ENCODE results near the gene BIRC2. TPM values are rescaled to one million over a fixed set of nuclear protein-coding genes. Genes with fewer than 3 reads are reported as not detected.
"Not testable (repeated sequence)": the region's sequence is repeated elsewhere in the genome, so short reads cannot be mapped to it uniquely, and the experiment has no call there.

Gene BIRC2
- 28.4 TPM for polyA plus RNA-seq

DNA sequence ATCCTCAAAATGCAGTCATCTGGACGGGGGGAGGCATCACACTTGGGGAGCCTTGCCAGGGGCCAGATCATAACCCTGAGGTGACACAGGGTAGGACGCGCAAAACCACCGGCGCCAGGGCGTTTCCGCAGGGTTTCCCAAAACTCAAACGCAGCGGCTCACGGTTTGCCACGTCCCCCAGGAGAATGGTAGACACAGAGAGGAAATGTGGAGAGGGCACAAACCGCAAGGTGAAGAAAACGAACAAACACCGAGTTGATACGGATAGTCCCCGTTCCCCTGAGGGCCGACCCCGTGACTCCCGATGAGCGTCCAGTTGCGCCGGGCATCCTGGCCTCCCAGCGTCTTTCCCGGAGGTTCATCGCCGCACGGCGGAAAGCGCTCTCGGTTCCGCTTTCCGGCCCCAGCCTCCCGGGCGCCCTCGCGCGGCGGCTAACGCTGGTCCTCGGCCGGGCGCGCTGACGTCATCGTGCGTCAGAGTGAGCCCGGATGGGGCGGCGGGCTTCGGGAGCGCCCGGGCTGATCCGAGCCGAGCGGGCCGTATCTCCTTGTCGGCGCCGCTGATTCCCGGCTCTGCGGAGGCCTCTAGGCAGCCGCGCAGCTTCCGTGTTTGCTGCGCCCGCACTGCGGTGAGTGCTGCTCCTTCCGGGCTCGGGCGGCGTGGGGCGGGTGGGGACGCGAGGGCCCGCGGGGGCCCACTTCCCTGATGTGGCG, at the start of gene BIRC2:
Gene BIRC2 (plus strand): TSS at position 467 of the 714 bp plus-strand sequence. CDS start 2,641 bp downstream, outside the sequence.
- peak within 1 kb of the TSS; percentile 93 to 99 (median 98) for H3K4me3 Mint-ChIP-seq
- H3K36me3 Mint-ChIP-seq = peaks cover 1% of the 10 kb centered on the region
- H3K27me3 Mint-ChIP-seq = no peaks in the 10 kb centered on the region
- peak within 1 kb of the TSS; percentile 98 to 100 (median 99) for H3K27ac Mint-ChIP-seq
- H3K9me3 Mint-ChIP-seq = peaks cover 0 to 1% (median 0%) of the 10 kb centered on the region in 3 donors
- peaks cover 27 to 36% (median 28%) of the 10 kb centered on the region in 3 donors for H3K4me1 Mint-ChIP-seq

DNA sequence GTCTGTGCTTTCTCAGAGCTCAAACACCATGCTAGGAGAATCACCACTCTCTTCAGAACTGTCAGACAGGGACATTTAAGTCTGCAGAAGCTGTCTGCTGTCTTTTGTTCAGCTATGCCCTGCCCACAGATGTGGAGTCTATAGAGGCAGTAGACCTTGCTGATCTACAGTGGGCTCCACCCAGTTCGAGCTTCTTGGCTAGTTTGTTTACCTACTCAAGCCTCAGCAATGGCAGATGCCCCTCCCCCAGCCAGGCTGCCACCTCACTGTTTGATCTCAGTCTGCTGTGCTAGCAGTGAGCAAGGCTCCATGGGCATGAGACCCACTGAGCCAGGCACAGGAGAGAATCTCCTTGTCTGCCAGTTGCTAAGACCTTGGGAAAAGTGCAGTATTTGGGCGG, 46.2 kb upstream of the BIRC2 start:
- peak overlapping the region; percentile 38 to 70 (median 56) for H3K4me3 Mint-ChIP-seq
- H3K27me3 Mint-ChIP-seq, H3K36me3 Mint-ChIP-seq: not testable (repeated sequence)
- peaks cover 40 to 68% (median 62%) of the 10 kb centered on the region in 3 donors for H3K4me1 Mint-ChIP-seq
- peaks cover 6 to 19% (median 10%) of the 10 kb centered on the region in 3 donors for H3K9me3 Mint-ChIP-seq
- peak overlapping the region; percentile 40 to 80 (median 57) for H3K27ac Mint-ChIP-seq

DNA sequence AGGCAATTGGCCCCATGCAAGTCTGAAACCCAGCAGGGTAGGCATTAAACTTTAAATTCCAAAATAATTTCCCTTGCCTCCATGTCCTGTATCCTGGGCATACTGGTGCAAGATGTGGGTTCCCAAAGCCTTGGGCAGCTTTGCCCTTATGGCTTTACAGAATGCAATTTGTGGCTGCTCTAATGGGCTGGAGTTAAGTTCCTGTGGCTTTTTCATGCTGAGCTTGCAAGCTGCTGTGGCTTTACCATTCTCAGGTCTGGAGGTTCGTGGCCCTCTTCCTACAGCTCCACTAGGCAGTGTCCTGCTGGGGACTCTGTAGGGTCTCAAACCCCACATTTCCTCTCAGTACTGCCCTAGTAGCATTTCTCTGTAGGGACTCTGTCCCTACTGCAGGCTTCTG, 44.8 kb upstream of the BIRC2 start:
- Mint-ChIP-seq H3K4me1 (peaks cover 46 to 77% (median 71%) of the 10 kb centered on the region in 3 donors), H3K36me3 (peaks cover 2% of the 10 kb centered on the region), H3K4me3 (no peak overlapping the region), H3K27ac (peak overlapping the region in 1 of 3 donors; percentile 57), H3K27me3 (no peaks in the 10 kb centered on the region), H3K9me3 (peaks cover 6 to 19% (median 10%) of the 10 kb centered on the region in 3 donors)

DNA sequence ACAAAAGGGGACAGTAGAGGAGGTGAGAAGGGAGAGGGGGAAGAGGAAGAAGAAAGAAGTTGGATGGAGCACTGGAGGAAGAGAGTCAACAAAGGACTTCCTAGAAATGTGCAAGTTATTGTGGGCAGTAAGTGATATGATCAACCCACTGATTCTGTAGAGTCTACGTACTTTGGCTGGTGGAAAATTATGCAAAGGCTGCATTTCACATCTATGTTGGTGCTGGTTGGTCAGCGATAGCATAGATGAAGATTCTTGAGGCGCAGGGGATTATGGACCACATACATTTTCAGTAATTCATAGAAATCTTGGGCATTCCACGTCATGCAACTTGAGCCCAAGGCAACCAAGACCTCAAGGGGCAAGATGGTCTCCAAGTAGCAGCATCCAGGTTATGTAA, 42.3 kb upstream of the BIRC2 start:
- Mint-ChIP-seq H3K27ac (peak overlapping the region; percentile 80 to 94 (median 84)), H3K27me3 (no peaks in the 10 kb centered on the region), H3K4me1 (peaks cover 40 to 68% (median 56%) of the 10 kb centered on the region in 3 donors), H3K4me3 (peak overlapping the region in 2 of 4 donors; percentile 5 to 16), H3K9me3 (peaks cover 8 to 19% (median 8%) of the 10 kb centered on the region in 3 donors), H3K36me3 (no peaks in the 10 kb centered on the region)

DNA sequence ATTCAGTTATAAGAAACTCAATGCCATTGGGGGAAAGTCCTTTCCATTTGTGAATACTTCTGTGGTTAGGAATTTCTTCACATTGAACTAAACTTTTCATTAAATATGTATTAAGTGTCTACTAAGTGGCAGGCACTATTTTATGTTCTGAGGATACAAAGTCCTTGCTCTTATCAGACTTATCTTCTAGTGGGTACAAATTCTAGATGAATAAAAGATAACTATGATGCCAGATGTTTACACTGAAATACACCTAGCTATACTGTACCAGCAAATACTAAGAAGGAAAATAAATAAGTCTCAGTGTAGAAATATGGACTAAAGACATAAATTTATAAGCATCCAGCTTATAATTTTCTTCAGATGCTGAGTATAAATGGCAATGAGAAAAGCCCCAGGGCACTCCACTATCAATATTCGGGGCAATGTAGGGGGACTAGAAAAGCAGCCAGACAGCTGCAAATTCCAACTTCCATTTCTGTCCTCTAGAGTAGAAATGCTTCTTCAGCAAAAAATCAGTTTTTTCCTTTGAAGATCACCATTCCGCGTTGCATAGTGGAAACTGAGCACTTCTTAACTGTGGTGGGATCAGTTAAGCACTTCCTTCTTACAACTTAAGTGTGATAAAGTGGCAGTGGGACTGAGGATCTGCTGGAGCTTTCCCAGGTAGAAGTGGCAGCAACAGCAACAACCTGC, 41.5 kb upstream of the BIRC2 start:
- Mint-ChIP-seq H3K27me3 (no peaks in the 10 kb centered on the region), H3K27ac (peak overlapping the region; percentile 84 to 98 (median 94)), H3K9me3 (peaks cover 8 to 19% (median 9%) of the 10 kb centered on the region in 3 donors), H3K4me1 (peaks cover 36 to 62% (median 48%) of the 10 kb centered on the region in 3 donors), H3K4me3 (peak overlapping the region in 3 of 4 donors; percentile 19 to 91 (median 68)), H3K36me3 (no peaks in the 10 kb centered on the region)

DNA sequence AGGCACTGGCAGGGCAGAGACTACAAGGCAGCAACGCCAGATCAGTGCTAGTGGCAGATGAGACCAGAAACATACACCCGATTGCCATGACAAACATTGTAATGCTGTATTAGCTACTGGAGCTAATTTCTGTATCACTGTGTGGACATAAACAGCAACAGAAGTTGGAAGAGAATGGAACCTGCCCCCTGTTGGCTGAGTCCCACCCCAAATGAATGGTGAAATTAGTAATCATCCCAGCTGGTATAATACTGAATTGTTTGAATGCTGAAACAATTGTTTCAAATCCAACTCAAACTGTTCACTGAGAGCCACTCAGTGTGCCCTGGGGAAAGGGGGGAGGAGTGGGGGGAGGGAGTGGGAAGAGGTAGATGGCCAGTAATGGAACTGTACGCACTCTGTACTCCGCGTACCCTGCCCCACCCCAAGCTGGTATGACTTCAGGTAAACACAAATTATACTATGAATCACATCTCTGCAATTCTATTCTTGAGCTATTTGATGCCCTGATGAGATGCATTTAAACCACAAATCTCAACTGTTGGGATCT, 40.9 kb upstream of the BIRC2 start:
- Mint-ChIP-seq H3K27ac (peak overlapping the region; percentile 84 to 98 (median 94)), H3K4me3 (peak overlapping the region; percentile 66 to 91 (median 76)), H3K9me3 (peaks cover 8 to 19% (median 9%) of the 10 kb centered on the region in 3 donors), H3K4me1 (peaks cover 35 to 61% (median 46%) of the 10 kb centered on the region in 3 donors), H3K36me3 (no peaks in the 10 kb centered on the region), H3K27me3 (no peaks in the 10 kb centered on the region)

DNA sequence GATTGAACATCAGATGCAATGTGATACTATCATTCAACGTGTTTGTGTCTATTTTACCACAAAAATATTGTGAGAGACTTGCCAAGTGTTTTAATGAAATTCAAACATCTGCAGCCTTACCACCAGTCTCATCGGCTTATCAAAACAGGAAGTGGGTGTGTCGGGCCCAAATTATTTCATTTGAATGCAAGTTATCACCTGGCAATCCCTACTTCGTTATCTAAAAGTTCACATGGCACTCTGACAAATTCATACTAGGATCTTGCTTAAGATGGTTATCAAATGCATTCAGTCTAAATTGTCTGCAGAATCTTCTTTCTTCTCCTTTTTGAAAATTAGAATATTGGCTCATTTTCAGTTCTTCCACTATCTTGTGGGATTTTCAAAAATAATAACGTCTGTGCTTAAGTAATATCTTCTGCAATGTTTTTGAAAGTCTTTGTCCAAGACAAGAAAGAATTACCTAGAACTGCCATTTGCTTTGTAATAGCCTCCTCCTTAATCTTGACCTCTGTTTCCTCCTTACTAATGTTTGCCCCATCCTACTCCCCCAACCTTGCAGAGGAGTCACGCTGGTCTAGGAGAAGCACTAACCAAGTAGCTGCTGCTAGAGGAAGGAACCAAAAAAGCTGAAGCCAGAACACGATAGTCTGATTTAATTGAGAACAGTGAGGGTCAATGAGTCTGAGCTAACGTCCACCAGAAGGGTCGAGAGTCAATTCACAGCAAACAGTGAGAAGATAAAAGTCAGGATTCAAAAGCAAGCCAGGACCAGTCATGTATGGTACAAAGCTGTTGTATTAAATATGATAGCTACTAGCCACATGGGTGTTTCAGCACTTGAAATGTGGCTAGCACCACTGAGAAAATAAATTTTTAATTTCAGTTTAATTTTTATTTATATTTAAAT, 39.9 kb upstream of the BIRC2 start:
- Mint-ChIP-seq H3K4me1 (peaks cover 29 to 52% (median 36%) of the 10 kb centered on the region in 3 donors), H3K9me3 (peaks cover 3 to 9% (median 9%) of the 10 kb centered on the region in 3 donors), H3K36me3 (no peaks in the 10 kb centered on the region), H3K4me3 (peak overlapping the region; percentile 10 to 83 (median 67)), H3K27ac (peak overlapping the region; percentile 84 to 98 (median 94)), H3K27me3 (no peaks in the 10 kb centered on the region)

DNA sequence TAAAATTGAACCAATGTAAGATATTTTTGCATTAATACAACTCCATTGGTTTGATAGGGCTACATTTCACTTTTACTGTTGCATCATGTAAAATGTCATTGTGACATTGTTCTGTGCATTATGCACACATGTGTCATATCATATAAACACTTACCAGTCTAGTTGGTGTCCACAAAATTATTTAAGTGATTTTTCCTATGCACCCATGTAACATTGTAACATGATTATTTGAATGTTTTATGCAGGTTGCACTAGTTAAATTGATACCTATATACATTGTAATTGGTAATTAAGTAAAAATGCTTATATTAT, 39.3 kb upstream of the BIRC2 start:
- peaks cover 3 to 9% (median 9%) of the 10 kb centered on the region in 3 donors for H3K9me3 Mint-ChIP-seq
- H3K27me3 Mint-ChIP-seq = no peaks in the 10 kb centered on the region
- no peak overlapping the region for H3K4me3 Mint-ChIP-seq
- H3K36me3 Mint-ChIP-seq = no peaks in the 10 kb centered on the region
- peak overlapping the region in 2 of 3 donors; percentile 84 to 94 for H3K27ac Mint-ChIP-seq
- peaks cover 31 to 55% (median 39%) of the 10 kb centered on the region in 3 donors for H3K4me1 Mint-ChIP-seq

DNA sequence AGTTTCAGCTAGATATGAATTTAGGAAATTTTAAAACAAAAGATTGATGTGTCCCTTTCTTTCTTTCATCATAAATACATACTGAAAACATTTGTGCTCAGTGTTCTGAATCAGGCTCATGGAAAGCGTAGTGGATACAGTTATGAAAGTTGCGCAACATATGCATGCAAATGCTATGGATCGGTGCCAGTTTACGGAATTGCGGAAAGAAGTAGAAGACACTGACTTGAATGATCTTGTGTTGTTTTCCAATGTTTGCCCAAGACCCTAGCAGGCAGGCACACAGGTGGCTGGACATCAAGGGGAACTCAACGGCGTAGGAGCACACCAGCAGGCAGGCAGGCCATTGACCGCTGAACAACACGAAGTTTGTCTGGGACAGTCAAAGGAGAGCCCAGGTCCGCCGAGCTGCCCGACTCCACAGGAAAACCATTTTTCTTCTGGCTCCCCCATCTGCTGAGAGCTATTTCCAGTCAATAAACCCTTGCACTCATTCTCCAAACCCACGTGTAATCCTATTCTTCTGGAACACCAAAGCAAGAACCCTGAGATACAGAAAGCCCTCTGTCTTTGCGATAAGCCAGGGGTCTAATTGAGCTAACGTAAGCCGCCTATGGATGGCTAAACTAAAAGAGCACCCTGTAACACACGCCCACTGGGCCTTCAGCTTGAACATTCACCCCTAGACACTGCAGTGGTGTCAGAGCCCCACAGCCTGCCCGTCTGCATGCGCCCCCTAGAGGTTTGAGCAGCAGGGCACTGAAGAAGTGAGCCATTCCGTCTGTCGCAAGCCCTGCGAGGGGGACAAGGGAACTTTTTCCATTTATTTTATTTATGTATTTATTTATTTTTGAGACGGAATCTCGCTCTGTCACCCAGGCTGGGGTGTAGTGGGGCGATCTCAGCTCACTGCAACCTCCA, 37.1 kb upstream of the BIRC2 start:
- Mint-ChIP-seq H3K4me1 (peaks cover 39 to 53% (median 45%) of the 10 kb centered on the region in 3 donors), H3K36me3 (no peaks in the 10 kb centered on the region), H3K27ac (no peak overlapping the region), H3K9me3 (peaks cover 0 to 4% (median 0%) of the 10 kb centered on the region in 3 donors), H3K27me3 (no peaks in the 10 kb centered on the region), H3K4me3 (peak overlapping the region in 1 of 4 donors; percentile 54)

DNA sequence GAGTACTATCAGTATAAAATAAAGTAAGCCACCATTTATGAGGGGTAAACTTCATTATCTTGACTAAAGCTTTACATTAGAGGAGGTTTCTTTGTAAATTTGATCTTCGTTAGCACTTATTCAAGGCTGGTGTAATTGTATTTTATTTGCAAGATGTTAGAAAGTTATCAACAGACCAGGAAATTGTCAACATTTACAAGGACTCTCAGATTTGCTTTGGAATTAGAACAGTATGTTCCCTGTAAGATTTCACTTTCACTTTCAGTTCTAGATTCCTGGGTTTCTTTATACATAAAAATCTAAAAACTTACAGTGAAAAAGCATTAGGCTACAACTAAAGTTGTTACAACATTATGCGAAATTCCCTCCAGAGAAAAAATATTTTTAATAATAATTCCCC, 34.3 kb upstream of the BIRC2 start:
- H3K4me1 Mint-ChIP-seq = peaks cover 28 to 47% (median 30%) of the 10 kb centered on the region in 3 donors

DNA sequence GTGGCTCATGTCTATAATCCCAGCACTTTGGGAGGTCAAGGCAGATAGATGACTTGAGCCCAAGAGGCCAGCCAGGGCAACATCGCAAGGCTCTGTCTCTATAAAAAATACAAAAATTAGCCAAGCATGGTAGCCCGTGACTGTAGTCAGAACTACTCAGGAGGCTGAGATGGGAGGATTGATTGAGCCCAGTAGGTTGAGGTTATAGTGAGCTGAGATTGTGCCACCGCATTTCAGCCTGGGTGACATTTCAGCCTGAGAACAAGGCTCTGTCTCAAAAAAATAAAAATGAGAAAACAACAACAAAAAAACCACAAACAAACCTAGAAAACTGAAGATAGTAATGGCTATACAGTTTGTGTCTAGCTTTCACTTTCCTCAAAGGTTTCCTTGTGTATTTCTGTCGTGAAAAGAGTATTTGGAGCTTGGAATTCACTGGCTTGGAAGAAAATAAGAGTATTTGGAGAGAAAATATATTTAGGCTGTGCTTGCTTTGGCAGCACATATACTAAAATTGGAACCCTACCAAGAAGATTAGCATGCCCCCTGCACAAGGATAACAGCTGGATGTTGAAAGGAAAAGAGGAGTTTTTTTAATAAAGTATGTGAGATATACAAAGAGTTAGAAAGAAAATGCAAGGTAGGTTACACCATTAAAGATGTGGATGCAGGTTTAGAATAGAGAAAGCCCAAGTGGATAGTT, 33.6 kb upstream of the BIRC2 start:
- Mint-ChIP-seq H3K36me3 (no peaks in the 10 kb centered on the region), H3K27me3 (no peaks in the 10 kb centered on the region), H3K4me1 (peaks cover 28 to 45% (median 29%) of the 10 kb centered on the region in 3 donors), H3K9me3 (peaks cover 0 to 3% (median 2%) of the 10 kb centered on the region in 3 donors), H3K4me3 (peak overlapping the region; percentile 62 to 86 (median 70)), H3K27ac (peak overlapping the region; percentile 90 to 100 (median 100))

More for the DNA sequence above, 34.3 kb upstream of the BIRC2 start:
- Mint-ChIP-seq H3K27me3 (no peaks in the 10 kb centered on the region), H3K27ac (peak overlapping the region; percentile 90 to 100 (median 100)), H3K9me3 (peaks cover 0 to 3% (median 2%) of the 10 kb centered on the region in 3 donors), H3K4me3 (peak overlapping the region in 1 of 4 donors; percentile 52), H3K36me3 (no peaks in the 10 kb centered on the region)

DNA sequence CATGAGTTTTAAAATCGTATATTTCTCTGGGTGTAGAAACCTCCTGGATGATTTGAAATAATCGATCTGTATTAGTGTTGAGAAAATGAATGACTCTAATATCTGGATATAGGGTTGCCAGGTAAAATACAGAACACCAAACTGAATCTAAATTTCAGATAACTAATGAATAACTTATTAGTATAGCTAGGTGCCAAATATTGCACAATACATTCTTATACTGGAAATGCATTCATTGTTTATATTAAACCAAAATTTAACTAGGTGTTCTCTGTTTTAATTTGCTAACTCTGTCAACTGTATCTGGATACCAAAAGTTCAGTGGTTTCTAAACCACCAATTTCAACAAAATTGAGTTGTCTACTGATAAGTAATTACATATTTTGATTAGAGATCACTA, 32.2 kb upstream of the BIRC2 start:
- Mint-ChIP-seq H3K4me1 (peaks cover 26 to 40% (median 28%) of the 10 kb centered on the region in 3 donors), H3K4me3 (peak overlapping the region in 1 of 4 donors; percentile 87), H3K9me3 (peaks cover 0 to 2% (median 0%) of the 10 kb centered on the region in 3 donors), H3K27ac (peak overlapping the region; percentile 92 to 100 (median 100)), H3K27me3 (no peaks in the 10 kb centered on the region), H3K36me3 (peaks cover 6% of the 10 kb centered on the region)
